MM.1S (cell line): Measurements from ENCODE around the gene AHSG.

ENCODE experiments used
- EZH2phosphoT487 ChIP-seq: fragments of 300-600 bp; sonication (generic); IDR thresholded peaks from 2 replicates; pipeline ENCODE4 v1.6.1; 2018; ENCODE audit warnings: antibody characterized with exemption, low read length
- TF ChIP-seq, protein P1 (sequence below): fragments of 300-600 bp; sonication (generic); IDR thresholded peaks from 2 replicates; pipeline ENCODE4 v1.5.1; 2016; ENCODE audit warnings: antibody characterized with exemption, low read length, mixed read lengths

DNA sequence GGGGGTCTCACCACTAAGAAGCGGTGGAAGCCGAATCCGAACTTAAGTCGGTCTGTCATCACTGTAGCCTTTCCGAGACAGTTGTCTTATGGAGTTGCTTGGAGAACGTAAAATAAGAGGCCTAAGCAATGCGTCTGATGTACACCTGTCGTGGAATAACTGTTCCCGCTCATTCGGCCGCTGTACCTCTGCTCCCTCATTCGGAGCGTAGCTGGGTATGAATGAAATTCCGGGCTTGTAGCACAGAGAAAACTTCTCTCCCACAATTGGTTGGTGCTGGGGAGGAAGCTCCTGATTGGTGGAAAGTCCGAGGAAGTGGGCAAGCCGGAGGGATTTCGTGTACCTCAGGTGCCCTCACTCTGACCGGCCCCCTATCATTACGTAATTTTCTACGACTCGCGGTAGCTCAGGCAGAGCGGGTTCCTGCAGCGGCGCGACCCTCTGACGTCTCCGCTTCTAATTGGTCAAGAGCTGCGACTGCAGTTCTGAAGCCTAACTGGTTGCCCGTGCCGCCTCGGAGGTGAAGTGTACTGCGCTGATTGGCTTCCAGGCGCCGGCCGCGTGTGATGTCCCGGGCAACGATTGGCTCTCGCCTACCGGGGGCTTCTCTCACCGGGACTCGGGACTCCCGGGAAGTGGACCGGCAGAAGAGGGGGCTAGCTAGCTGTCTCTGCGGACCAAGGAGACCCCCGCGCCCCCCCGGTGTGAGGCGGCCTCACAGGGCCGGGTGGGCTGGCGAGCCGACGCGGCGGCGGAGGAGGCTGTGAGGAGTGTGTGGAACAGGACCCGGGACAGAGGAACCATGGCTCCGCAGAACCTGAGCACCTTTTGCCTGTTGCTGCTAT lies 42.5 kb upstream of the AHSG start, which contains the start of gene DNAJB11:
- TF ChIP-seq, protein P1, sequence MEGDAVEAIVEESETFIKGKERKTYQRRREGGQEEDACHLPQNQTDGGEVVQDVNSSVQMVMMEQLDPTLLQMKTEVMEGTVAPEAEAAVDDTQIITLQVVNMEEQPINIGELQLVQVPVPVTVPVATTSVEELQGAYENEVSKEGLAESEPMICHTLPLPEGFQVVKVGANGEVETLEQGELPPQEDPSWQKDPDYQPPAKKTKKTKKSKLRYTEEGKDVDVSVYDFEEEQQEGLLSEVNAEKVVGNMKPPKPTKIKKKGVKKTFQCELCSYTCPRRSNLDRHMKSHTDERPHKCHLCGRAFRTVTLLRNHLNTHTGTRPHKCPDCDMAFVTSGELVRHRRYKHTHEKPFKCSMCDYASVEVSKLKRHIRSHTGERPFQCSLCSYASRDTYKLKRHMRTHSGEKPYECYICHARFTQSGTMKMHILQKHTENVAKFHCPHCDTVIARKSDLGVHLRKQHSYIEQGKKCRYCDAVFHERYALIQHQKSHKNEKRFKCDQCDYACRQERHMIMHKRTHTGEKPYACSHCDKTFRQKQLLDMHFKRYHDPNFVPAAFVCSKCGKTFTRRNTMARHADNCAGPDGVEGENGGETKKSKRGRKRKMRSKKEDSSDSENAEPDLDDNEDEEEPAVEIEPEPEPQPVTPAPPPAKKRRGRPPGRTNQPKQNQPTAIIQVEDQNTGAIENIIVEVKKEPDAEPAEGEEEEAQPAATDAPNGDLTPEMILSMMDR: no peak
- no peak for TF ChIP-seq EZH2phosphoT487
